Activated CD4-positive, CD25-positive, alpha-beta regulatory T cell treated with anti-CD3 and anti-CD28 coated beads, Interleukin-2, amount 50 U/mL, for 72 hours (primary cell): ENCODE data around the gene NPHP1.
"Not testable (repeated sequence)": the region's sequence is repeated elsewhere in the genome, so short reads cannot be mapped to it uniquely, and the experiment has no call there.

Experiments
- DNase-seq: peaks from one replicate; pipeline ENCODE4 v3.0.0; 2021

The NPHP1 gene

DNA sequence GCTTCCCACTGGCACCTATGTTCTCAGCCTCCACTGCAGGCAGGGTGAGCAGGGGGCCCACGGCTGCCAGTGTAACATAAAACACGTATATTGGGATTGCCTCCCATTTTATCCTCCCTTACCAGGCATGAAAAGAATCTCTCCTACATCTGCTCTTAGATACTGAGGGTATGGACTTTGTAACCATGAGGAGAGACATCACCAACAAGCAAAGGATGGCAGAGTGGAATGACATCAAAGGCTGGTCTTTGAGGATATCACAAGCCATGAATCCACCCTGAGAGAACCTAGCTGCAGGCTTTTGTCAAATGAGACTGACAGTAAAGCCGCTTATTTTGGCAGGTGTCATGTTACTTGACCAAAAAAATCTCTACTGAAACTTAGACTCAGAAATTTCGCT, 7.4 kb downstream of the NPHP1 start:
- DNase-seq: no peak

DNA sequence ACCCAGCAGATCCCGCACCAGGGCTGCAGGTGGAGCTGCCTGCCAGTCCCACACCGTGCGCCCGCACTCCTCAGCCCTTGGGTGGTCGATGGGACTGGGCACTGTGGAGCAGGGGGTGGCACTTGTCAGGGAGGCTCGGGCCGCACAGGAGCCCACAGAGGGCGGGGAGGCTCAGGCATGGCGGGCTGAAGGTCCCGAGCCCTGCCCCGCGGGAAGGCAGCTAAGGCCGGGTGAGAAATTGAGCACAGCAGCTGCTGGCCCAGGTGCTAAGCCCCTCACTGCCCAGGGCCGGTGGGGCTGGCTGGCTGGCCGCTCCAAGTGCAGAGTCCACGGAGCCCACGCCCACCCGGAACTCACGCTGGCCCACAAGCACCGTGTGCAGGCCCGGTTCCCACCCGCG, 14.6 kb downstream of the NPHP1 start:
- not testable (repeated sequence) for DNase-seq

DNA sequence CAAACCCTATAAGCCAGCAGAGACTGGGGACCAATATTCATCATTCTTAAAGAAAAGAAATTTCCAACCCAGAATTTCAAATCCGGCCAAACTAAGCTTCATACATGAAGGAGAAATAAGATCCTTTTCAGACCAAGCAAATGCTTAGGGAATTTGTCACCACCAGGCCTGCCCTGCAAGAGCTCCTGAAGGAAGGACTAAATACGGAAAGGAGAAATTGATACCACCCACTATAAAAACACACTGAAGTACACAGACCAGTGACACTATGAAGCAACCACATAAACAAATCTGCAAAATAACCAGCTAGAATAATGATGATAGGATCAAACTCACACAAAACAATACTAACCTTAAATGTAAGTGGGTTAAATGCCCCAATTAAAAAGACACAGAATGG, 22.4 kb downstream of the NPHP1 start:
- no peak for DNase-seq

DNA sequence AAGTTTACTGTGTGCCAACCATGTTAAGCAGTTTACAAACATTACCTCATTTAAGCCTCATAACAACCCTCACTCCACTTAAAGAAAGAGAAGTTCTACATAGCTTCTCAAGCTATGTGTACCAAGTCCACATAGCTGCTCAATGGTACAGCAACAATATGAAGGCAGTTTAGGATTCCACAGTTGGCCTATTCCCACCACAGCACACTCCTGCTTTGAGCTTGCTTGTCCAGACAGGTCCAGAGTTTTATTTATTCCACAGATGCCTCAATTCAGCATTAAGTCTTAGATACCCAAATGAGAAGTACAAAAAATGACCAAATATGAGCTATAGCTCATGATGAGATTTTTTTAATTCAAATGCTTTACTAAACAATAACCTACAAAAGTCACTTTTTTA, 24.8 kb downstream of the NPHP1 start:
- no peak for DNase-seq

DNA sequence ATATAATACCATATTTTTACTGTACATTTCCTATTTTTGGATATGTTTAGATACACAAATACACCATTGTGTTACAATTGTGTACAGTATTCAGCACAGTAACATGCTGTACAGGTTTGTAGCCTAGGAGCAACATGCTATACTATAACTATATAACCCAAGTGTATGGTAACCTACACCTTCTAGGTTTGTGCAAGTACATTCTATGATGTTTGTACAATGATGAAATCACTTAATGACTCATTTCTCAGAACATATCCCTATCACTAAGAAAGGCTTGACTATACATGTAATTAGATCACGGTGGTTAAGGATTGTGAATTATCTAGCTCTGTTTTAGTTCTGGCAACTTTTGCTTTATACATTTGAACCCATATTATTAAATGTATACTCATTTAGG, 31.3 kb downstream of the NPHP1 start:
- no peak for DNase-seq

GRCh38 chr2:110172506-110172905, 32.3 kb downstream of the NPHP1 start:
- no peak for DNase-seq

DNA sequence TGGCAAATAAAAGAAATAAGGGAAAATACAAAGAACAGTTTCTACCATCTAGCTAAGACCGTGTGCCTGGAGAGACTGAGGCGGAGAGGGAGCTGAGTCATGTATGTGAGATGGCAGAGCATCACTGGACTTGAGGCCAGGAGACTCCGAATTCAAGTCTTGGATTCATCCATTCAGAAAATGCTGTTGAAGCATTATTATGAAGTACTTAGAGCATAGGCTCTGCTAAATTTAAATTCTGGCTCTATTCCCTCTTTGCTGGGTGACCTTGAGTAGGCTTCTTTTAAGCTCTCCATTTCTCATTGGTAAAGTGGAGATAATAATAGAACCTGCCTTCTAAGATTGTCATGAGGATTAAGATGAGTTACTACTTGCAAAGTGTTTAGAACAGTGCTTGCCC, 34.7 kb downstream of the NPHP1 start:
- no peak for DNase-seq

GRCh38 chr2:110167326-110168000, 37.4 kb downstream of the NPHP1 start:
- no peak for DNase-seq

DNA sequence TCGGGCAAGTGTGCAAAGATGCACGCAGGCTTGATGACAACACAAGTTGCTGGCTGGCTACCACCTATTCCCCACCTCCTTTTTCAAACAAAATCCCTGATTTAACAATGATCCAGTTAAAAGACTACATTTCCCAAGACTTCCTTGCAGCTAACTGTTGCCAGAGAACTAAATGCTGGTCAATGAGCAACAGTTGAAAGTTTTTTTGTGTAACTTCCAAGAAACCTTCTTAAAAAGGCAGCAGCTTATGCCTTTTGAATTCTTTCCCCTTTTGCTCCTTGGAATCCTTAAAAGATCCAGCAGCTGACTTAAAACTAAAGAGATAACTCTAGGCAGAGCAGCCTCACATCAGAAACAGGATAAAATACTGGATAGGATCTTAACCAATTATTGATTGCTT, 38.5 kb downstream of the NPHP1 start:
- no peak for DNase-seq

DNA sequence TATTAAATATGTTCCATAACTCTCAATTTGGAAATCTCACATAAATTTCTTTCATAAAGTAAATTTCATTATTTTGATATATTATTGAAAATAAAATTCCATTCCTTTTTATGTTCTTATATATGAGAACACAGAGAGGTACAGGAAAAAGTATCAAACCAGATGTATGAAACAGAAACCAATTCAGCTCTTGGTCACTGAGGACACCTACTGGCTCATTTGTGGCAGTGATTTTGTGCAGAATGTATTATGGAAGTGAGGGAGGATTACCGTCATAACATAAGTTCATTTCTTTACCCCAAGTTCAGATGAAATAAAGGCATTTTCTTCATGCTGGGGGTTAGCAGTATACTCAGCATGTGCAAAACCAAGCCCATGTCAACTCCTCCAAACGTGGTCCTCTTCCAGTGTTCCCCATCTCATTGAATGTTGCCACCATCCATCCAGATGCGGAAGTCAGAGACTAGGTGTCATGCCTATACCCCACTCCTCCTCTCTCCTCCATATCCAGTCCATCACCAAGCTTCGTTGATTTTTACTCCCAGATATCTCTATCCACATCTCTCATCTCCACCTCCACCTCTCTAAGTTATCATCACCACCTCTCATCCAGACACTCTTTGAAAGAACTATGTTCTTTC, 47.5 kb downstream of the NPHP1 start:
- no peak for DNase-seq

DNA sequence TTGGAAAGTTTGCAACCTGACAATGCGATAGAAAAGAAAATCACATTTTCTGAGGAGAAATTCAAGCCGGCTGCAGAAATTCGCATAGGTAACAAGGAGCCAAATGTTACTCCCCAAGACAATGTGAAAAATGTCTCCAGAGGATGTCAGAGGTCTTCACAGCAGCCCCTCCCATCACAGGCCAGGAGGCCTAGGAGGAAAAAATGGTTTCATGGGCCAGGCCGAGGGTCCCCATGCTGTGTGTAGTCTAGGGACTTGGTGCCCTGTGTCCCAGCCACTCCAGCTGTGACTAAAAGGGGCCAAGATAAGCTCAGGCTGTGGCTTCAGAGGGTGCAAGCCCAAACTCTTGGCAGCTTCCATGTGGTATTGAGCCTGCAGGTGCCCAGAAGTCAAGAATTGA, 50.0 kb downstream of the NPHP1 start:
- DNase-seq: not testable (repeated sequence)

DNA sequence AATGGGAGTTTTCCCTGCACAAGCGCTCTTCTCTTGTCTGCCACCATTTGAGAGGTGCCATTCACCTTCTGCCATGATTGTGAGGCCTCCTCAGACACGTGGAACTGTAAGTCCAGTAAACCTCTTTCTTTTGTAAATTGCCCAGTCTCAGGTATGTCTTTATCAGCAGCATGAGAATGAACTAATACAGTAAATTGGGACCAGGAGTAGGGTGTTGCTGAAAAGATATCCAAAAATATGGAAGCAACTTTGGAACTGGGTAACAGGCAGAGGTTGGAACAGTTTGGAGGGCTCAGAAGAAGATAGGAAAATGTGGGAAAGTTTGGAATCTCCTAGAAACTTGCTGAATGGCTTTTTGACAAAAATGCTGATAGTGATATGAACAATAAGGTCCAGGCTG, 50.6 kb downstream of the NPHP1 start:
- not testable (repeated sequence) for DNase-seq

- no peak for DNase-seq
Observed at GRCh38 chr2:110153416-110153815, 51.4 kb downstream of the NPHP1 start.

DNA sequence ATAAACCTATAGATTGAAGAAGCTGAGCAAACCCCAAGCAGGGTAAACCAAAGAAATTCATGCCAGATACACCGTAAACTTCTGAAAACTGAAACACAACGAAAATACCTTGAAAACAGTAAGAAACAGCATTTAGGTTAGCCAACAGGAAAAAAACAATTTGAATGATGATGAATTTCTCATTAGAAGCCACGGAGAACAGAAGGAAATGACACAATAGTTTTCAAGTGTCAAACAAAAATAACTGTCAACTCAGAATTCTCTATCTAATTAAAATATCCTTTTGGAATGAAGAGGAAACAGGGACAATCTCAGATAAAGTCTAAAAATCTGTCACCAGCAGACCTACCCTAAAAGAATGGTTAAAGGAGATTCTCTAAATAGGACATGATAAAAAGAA, 51.9 kb downstream of the NPHP1 start:
- no peak for DNase-seq

- no peak for DNase-seq
Observed at GRCh38 chr2:110149330-110150220, 55.2 kb downstream of the NPHP1 start.

- DNase-seq: no peak
Observed at GRCh38 chr2:110146945-110147332, 57.9 kb downstream of the NPHP1 start.

- DNase-seq: no peak
Observed at GRCh38 chr2:110146183-110146944, 58.4 kb downstream of the NPHP1 start.

DNA sequence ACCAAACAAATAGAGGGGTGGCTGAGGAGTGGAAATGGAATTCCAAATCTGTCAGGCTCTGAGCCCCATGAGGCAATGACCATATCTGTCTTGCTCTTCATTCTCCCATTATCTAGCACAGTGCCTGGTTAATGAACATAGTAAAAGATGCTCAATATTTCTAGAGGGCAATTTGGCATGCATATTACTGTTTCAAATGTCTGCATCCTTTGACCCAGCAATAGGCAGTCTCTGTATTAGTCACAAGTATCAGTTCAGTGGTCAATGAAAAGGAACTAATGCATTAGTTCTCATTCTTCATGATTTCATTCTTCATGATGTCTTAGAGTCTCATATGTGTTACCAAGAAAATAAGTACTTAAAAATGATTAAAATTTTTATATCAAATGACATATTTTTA, 60.8 kb downstream of the NPHP1 start:
- DNase-seq: no peak

GRCh38 chr2:110140401-110140800, 64.4 kb downstream of the NPHP1 start:
- DNase-seq: no peak

GRCh38 chr2:110134025-110134424, 70.8 kb downstream of the NPHP1 start:
- no peak for DNase-seq

DNA sequence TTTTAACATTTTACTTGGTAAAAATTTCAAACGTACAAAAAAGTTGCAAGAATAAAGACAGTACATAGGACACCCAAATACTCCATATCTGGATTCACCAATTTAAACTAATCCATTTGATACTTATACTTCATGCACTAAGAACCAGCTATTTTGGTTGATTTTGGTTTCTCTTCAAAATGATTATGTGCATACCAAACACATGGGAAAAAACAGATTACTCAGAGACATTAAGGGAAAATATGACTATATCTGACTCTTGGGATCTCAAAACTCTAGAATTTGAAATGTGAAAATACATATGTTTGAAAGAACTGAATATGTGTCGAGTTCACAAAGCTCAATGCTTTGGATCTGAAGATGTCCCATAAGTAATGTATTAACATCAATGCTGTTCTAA, 73.6 kb downstream of the NPHP1 start:
- DNase-seq: no peak

- DNase-seq: no peak
Observed at GRCh38 chr2:110130757-110131156, 74.1 kb downstream of the NPHP1 start.

DNA sequence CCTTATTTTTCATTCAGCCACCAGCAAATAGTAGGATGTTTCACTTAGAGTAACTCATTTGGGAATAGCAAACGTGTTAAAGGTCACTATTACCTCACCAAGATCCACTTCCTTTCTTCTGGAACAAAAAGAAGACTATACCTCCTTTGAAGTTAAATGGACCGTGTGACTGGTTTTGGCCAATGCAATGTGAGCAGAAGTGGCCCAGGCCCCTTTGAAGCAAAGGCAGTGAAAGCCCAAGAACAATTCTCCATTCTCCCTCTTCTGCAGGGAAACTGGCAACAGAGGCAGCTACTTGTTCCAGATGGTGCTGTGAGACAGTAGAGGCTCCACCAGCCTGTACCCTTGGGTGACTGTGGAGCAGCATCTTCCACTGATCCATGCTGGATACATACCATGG, 77.9 kb downstream of the NPHP1 start:
- no peak for DNase-seq
